ENCODE results near the gene CDK15. TPM values are rescaled to one million over a fixed set of nuclear protein-coding genes. Genes with fewer than 3 reads are reported as not detected.
"Not testable (repeated sequence)": the region's sequence is repeated elsewhere in the genome, so short reads cannot be mapped to it uniquely, and the experiment has no call there.

The CDK15 gene
- total RNA-seq = 1 to 10 TPM in 1 of 2 donors, not detected in 1; 1.2 TPM

- DNase-seq (ENCODE audit: low spot score) = no peak
- Histone ChIP-seq H3K27ac (no peak within 1 kb of the TSS), H3K36me3 (no peaks in the 10 kb centered on the region), H3K27me3 (replicated peaks; ENCODE audit: insufficient read depth) (no peaks in the 10 kb centered on the region), H3K9me3 (no peaks in the 10 kb centered on the region), H3K4me3 (no peak within 1 kb of the TSS), H3K4me1 (replicated peaks) (no peaks in the 10 kb centered on the region)
- TF ChIP-seq POLR2A (IDR thresholded peaks at IDR 0.05) (no peak), POLR2AphosphoS5 (IDR thresholded peaks at IDR 0.05) (no peak)
- TF ChIP-seq, protein P1, sequence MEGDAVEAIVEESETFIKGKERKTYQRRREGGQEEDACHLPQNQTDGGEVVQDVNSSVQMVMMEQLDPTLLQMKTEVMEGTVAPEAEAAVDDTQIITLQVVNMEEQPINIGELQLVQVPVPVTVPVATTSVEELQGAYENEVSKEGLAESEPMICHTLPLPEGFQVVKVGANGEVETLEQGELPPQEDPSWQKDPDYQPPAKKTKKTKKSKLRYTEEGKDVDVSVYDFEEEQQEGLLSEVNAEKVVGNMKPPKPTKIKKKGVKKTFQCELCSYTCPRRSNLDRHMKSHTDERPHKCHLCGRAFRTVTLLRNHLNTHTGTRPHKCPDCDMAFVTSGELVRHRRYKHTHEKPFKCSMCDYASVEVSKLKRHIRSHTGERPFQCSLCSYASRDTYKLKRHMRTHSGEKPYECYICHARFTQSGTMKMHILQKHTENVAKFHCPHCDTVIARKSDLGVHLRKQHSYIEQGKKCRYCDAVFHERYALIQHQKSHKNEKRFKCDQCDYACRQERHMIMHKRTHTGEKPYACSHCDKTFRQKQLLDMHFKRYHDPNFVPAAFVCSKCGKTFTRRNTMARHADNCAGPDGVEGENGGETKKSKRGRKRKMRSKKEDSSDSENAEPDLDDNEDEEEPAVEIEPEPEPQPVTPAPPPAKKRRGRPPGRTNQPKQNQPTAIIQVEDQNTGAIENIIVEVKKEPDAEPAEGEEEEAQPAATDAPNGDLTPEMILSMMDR (IDR thresholded peaks at IDR 0.05) = no peak
- WGBS = 36% methylated on average over 10 of the region's 10 CpGs
- intact Hi-C loops (cut with DNase I) = no loop called here
These were observed at the start of gene CDK15 for GRCh38 chr2:201806442-201807170. Gene CDK15, plus strand, starts transcription at chr2:201806537. Its CDS starts 128 bp downstream, at chr2:201806665.

DNA sequence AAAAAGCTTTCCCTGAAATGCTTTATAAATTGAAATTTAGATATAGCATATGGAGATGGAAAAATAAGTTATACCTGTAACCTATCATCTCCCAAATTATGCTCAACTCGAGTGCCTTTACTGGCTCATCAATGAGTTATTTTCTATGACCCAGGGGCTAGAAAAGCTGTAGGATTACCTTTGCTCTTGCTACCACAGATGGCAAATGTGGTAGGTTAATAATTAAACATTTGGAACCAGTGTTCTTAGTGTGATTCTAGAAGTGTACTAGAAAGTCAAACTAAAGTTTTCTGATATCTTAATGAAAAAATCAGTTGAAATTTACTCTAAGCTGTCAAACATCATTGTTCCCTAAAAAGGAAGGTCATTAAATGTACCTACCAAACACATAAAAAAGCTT is 48.1 kb upstream of the CDK15 start:
- intact Hi-C loops (cut with DNase I) = no loop called here
- Histone ChIP-seq H3K4me3 (no peak overlapping the region), H3K27ac (no peak overlapping the region), H3K36me3 (no peaks in the 10 kb centered on the region), H3K27me3 (replicated peaks; ENCODE audit: insufficient read depth) (no peaks in the 10 kb centered on the region), H3K9me3 (no peaks in the 10 kb centered on the region), H3K4me1 (replicated peaks) (no peaks in the 10 kb centered on the region)
- TF ChIP-seq POLR2A (IDR thresholded peaks at IDR 0.05) = no peak
- TF ChIP-seq, protein P1 (IDR thresholded peaks at IDR 0.05) = no peak
- TF ChIP-seq POLR2AphosphoS5 (IDR thresholded peaks at IDR 0.05) = no peak
- no peak for DNase-seq (ENCODE audit: low spot score)
- WGBS = 0% methylated on average over 1 of the region's 1 CpG

GRCh38 chr2:201758873-201759272 is 47.5 kb upstream of the CDK15 start:
- DNase-seq (ENCODE audit: low spot score) = no peak
- H3K4me3 ChIP-seq = no peak overlapping the region
- H3K9me3 ChIP-seq = no peaks in the 10 kb centered on the region
- H3K27me3 ChIP-seq (replicated peaks; ENCODE audit: insufficient read depth) = no peaks in the 10 kb centered on the region
- WGBS = 69% methylated on average over 3 of the region's 3 CpGs
- intact Hi-C loops (cut with DNase I) = no loop called here
- TF ChIP-seq, protein P1 (IDR thresholded peaks at IDR 0.05) = no peak
- TF ChIP-seq POLR2A (IDR thresholded peaks at IDR 0.05) (no peak), POLR2AphosphoS5 (IDR thresholded peaks at IDR 0.05) (no peak)
- H3K36me3 ChIP-seq = no peaks in the 10 kb centered on the region
- H3K27ac ChIP-seq = no peak overlapping the region
- H3K4me1 ChIP-seq (replicated peaks) = no peaks in the 10 kb centered on the region

GRCh38 chr2:201759567-201759966 is 46.8 kb upstream of the CDK15 start:
- Histone ChIP-seq H3K9me3 (no peaks in the 10 kb centered on the region), H3K4me1 (replicated peaks) (no peaks in the 10 kb centered on the region), H3K36me3 (no peaks in the 10 kb centered on the region), H3K27me3 (replicated peaks; ENCODE audit: insufficient read depth) (no peaks in the 10 kb centered on the region), H3K27ac (no peak overlapping the region), H3K4me3 (no peak overlapping the region)
- intact Hi-C loops (cut with DNase I) = no loop called here
- WGBS = 98% methylated on average over 1 of the region's 1 CpG
- TF ChIP-seq POLR2A (IDR thresholded peaks at IDR 0.05) (no peak), POLR2AphosphoS5 (IDR thresholded peaks at IDR 0.05) (no peak)
- TF ChIP-seq, protein P1 (IDR thresholded peaks at IDR 0.05) = no peak
- no peak for DNase-seq (ENCODE audit: low spot score)

DNA sequence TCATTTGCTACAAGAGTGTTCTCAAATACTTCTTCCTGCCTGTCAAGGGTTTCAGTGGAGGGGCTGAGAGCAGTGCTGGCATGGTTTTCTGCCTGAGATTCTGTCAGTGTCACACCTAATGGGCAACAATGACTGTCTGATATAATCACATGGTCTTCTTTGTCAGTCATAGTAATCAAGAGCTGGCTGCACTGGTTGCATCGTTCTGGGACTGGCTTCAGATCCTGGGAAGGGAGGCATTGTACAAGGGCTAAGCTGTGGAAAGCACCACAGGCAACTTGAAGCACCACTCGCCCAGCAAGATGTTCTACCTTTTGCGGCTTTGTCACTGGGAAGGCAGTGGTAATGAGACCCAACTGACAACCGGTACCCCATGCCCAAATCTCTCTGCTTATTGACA is 45.2 kb upstream of the CDK15 start:
- H3K4me1 ChIP-seq (replicated peaks) = no peaks in the 10 kb centered on the region
- H3K9me3 ChIP-seq = no peaks in the 10 kb centered on the region
- no peaks in the 10 kb centered on the region for H3K27me3 ChIP-seq (replicated peaks; ENCODE audit: insufficient read depth)
- intact Hi-C loops (cut with DNase I) = no loop called here
- no peak overlapping the region for H3K27ac ChIP-seq
- TF ChIP-seq, protein P1 (IDR thresholded peaks at IDR 0.05) = no peak
- no peak for TF ChIP-seq POLR2A (IDR thresholded peaks at IDR 0.05)
- TF ChIP-seq POLR2AphosphoS5 (IDR thresholded peaks at IDR 0.05) = no peak
- no peak for DNase-seq (ENCODE audit: low spot score)
- WGBS = 86% methylated on average over 4 of the region's 4 CpGs
- H3K36me3 ChIP-seq = no peaks in the 10 kb centered on the region
- H3K4me3 ChIP-seq = no peak overlapping the region

DNA sequence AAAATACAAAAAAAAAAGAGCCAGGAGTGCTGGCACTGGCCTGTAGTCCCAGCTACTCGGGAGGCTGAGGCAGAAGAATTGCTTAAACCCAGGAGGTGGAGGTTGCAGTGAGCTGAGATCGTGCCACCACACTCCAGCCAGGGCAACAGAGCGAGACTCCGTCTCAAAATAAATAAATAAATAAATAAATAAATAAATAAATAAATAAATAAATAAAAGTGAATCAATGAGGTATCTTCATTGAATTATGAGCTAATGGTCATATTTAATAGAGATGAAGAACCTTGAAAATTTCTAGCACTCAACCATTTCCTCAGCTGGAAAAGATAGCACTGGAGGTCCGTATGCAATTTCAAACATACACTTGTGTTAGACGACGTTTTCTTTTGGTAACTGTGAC is 41.9 kb upstream of the CDK15 start:
- H3K36me3 ChIP-seq; H3K27ac ChIP-seq; H3K4me3 ChIP-seq; H3K4me1 ChIP-seq (replicated peaks); H3K27me3 ChIP-seq (replicated peaks; ENCODE audit: insufficient read depth); H3K9me3 ChIP-seq; DNase-seq (ENCODE audit: low spot score); intact Hi-C loops (cut with DNase I): not testable (repeated sequence)
- 97% methylated on average over 7 of the region's 7 CpGs for WGBS

Data from prostate gland (tissue), 2 donors.